Ishikawa (cell line): ENCODE results near the gene IL12B.

Experiments
- CEBPB ChIP-seq: IDR thresholded peaks from 2 replicates; pipeline ENCODE4 v1.6.1; 2012
- CREB1 ChIP-seq: IDR thresholded peaks from 2 replicates; pipeline ENCODE4 v1.6.1; 2012; ENCODE audit warnings: low read depth
- EGR1 ChIP-seq: IDR thresholded peaks from 2 replicates; pipeline ENCODE4 v1.6.1; 2012
- EP300 ChIP-seq: IDR thresholded peaks from 2 replicates; pipeline ENCODE4 v1.6.1; 2012; ENCODE audit warnings: borderline replicate concordance
- FOXM1 ChIP-seq: IDR thresholded peaks from 2 replicates; pipeline ENCODE4 v1.6.1; 2012; ENCODE audit warnings: low read depth, borderline replicate concordance
- MAX ChIP-seq: IDR thresholded peaks from 2 replicates; pipeline ENCODE4 v1.6.1; 2012
- NFIC ChIP-seq: IDR thresholded peaks from 2 replicates; pipeline ENCODE4 v1.6.1; 2012
- RAD21 ChIP-seq: IDR thresholded peaks from 2 replicates; pipeline ENCODE4 v1.6.1; 2012; ENCODE audit warnings: low read depth
- REST ChIP-seq: IDR thresholded peaks from 2 replicates; pipeline ENCODE4 v1.6.1; 2012; ENCODE audit warnings: low read depth, mild to moderate bottlenecking
- TAF1 ChIP-seq: IDR thresholded peaks from 2 replicates; pipeline ENCODE4 v1.6.1; 2012; ENCODE audit warnings: low read depth, mild to moderate bottlenecking
- TCF12 ChIP-seq: IDR thresholded peaks from 2 replicates; pipeline ENCODE4 v1.6.1; 2012; ENCODE audit warnings: low read depth
- TEAD4 ChIP-seq: IDR thresholded peaks from 2 replicates; pipeline ENCODE4 v1.6.1; 2012
- USF1 ChIP-seq: IDR thresholded peaks from 2 replicates; pipeline ENCODE4 v1.6.1; 2012
- YY1 ChIP-seq: IDR thresholded peaks from 2 replicates; pipeline ENCODE4 v1.6.1; 2012; ENCODE audit warnings: low read depth
- ZBTB7A ChIP-seq: IDR thresholded peaks from 2 replicates; pipeline ENCODE4 v1.6.1; 2012; ENCODE audit warnings: low read depth

The IL12B gene

GRCh38 chr5:159316519-159317383, 13.5 kb downstream of the IL12B start:
- TF ChIP-seq RAD21 (peak; percentile 71), NFIC (no peak)

- TF ChIP-seq ZBTB7A (no peak), NFIC (no peak), CREB1 (no peak), CEBPB (no peak)
Observed at GRCh38 chr5:159313197-159313596, 17.1 kb downstream of the IL12B start.

- TF ChIP-seq TCF12 (no peak), USF1 (no peak), CREB1 (no peak), TEAD4 (no peak), CEBPB (no peak), ZBTB7A (no peak), FOXM1 (no peak), NFIC (no peak), RAD21 (no peak), TAF1 (no peak), REST (no peak), MAX (no peak), EGR1 (no peak), EP300 (no peak), YY1 (no peak)
Observed at GRCh38 chr5:159311063-159311462, 19.2 kb downstream of the IL12B start.

- 0 out of 2 replicates have a peak, but pooled peaks have one; percentile 24 for TF ChIP-seq MAX
- no peak for TF ChIP-seq NFIC
Observed at GRCh38 chr5:159310511-159310910, 19.8 kb downstream of the IL12B start.

- no peak for TF ChIP-seq NFIC
- TF ChIP-seq USF1: no peak
- TF ChIP-seq CEBPB: no peak
- TF ChIP-seq TCF12: no peak
- no peak for TF ChIP-seq MAX
- no peak for TF ChIP-seq ZBTB7A
- no peak for TF ChIP-seq EP300
- no peak for TF ChIP-seq CREB1
- no peak for TF ChIP-seq TAF1
- no peak for TF ChIP-seq TEAD4
- no peak for TF ChIP-seq REST
- no peak for TF ChIP-seq YY1
- TF ChIP-seq EGR1: no peak
- no peak for TF ChIP-seq RAD21
- no peak for TF ChIP-seq FOXM1
Observed at GRCh38 chr5:159309689-159310433, 20.4 kb downstream of the IL12B start.

- TF ChIP-seq USF1 (no peak), ZBTB7A (no peak), EGR1 (no peak), RAD21 (no peak), CREB1 (no peak), FOXM1 (no peak), TCF12 (no peak), REST (no peak), TEAD4 (no peak), YY1 (no peak), NFIC (no peak)
Observed at GRCh38 chr5:159304961-159305595, 25.2 kb downstream of the IL12B start.
